ENCODE measurements around the gene MORC3. TPM values are rescaled to one million over a fixed set of nuclear protein-coding genes. Genes with fewer than 3 reads are reported as not detected.

MORC3 gene
- polyA plus RNA-seq, 1 donor, result 28.7 TPM

GRCh38 chr21:36419996-36420395 is 100.0 kb downstream of the MORC3 start:
- Histone ChIP-seq H3K9me3 (ENCODE audit: control insufficient read depth, low read depth, low read length) (peaks cover 6% of the 10 kb centered on the region), H3K27ac (ENCODE audit: low read length) (no peak overlapping the region), H3K4me1 (ENCODE audit: control insufficient read depth, insufficient read depth, low read length) (no peaks in the 10 kb centered on the region), H3K36me3 (ENCODE audit: control insufficient read depth, insufficient read depth, low read length) (peaks cover 3% of the 10 kb centered on the region), H3K27me3 (ENCODE audit: control insufficient read depth, insufficient read depth, low read length) (no peaks in the 10 kb centered on the region), H3K4me3 (ENCODE audit: low read length) (no peak overlapping the region)
- DNase-seq, result peak; percentile 64 to 76
- WGBS (ENCODE audit: insufficient coverage, low lambda C conversion rate), result no CpG with 5 or more reads among the region's 8 CpGs

- Histone ChIP-seq H3K27me3 (ENCODE audit: control insufficient read depth, insufficient read depth, low read length) (no peaks in the 10 kb centered on the region), H3K27ac (ENCODE audit: low read length) (no peak overlapping the region), H3K4me3 (ENCODE audit: low read length) (no peak overlapping the region), H3K4me1 (ENCODE audit: control insufficient read depth, insufficient read depth, low read length) (no peaks in the 10 kb centered on the region), H3K9me3 (ENCODE audit: control insufficient read depth, low read depth, low read length) (peaks cover 6% of the 10 kb centered on the region), H3K36me3 (ENCODE audit: control insufficient read depth, insufficient read depth, low read length) (peaks cover 3% of the 10 kb centered on the region)
- WGBS (ENCODE audit: insufficient coverage, low lambda C conversion rate), result 96% methylated on average over 4 of the region's 18 CpGs
- no peak for DNase-seq
Measured at GRCh38 chr21:36420571-36421339, 100.8 kb downstream of the MORC3 start.

GRCh38 chr21:36422279-36423098 is 102.5 kb downstream of the MORC3 start:
- Histone ChIP-seq H3K4me3 (ENCODE audit: low read length) (no peak overlapping the region), H3K9me3 (ENCODE audit: control insufficient read depth, low read depth, low read length) (peaks cover 6% of the 10 kb centered on the region), H3K27ac (ENCODE audit: low read length) (no peak overlapping the region), H3K27me3 (ENCODE audit: control insufficient read depth, insufficient read depth, low read length) (no peaks in the 10 kb centered on the region), H3K4me1 (ENCODE audit: control insufficient read depth, insufficient read depth, low read length) (no peaks in the 10 kb centered on the region), H3K36me3 (ENCODE audit: control insufficient read depth, insufficient read depth, low read length) (no peaks in the 10 kb centered on the region)
- DNase-seq, result peak; percentile 40 to 64
- WGBS (ENCODE audit: insufficient coverage, low lambda C conversion rate), result no CpG with 5 or more reads among the region's 28 CpGs

- WGBS (ENCODE audit: insufficient coverage, low lambda C conversion rate), result no CpG with 5 or more reads among the region's 12 CpGs
- Histone ChIP-seq H3K36me3 (ENCODE audit: control insufficient read depth, insufficient read depth, low read length) (no peaks in the 10 kb centered on the region), H3K4me1 (ENCODE audit: control insufficient read depth, insufficient read depth, low read length) (no peaks in the 10 kb centered on the region), H3K9me3 (ENCODE audit: control insufficient read depth, low read depth, low read length) (peaks cover 6% of the 10 kb centered on the region), H3K27ac (ENCODE audit: low read length) (no peak overlapping the region), H3K4me3 (ENCODE audit: low read length) (no peak overlapping the region), H3K27me3 (ENCODE audit: control insufficient read depth, insufficient read depth, low read length) (no peaks in the 10 kb centered on the region)
- DNase-seq, result no peak
Measured at GRCh38 chr21:36423771-36424433, 103.9 kb downstream of the MORC3 start.

GRCh38 chr21:36424592-36424991 is 104.6 kb downstream of the MORC3 start:
- Histone ChIP-seq H3K4me3 (ENCODE audit: low read length) (no peak overlapping the region), H3K4me1 (ENCODE audit: control insufficient read depth, insufficient read depth, low read length) (peaks cover 2% of the 10 kb centered on the region), H3K27me3 (ENCODE audit: control insufficient read depth, insufficient read depth, low read length) (no peaks in the 10 kb centered on the region), H3K9me3 (ENCODE audit: control insufficient read depth, low read depth, low read length) (peaks cover 6% of the 10 kb centered on the region), H3K27ac (ENCODE audit: low read length) (no peak overlapping the region), H3K36me3 (ENCODE audit: control insufficient read depth, insufficient read depth, low read length) (no peaks in the 10 kb centered on the region)
- DNase-seq, result no peak
- whole genome bisulfite sequencing (ENCODE audit: insufficient coverage, low lambda C conversion rate), result no CpG with 5 or more reads among the region's 8 CpGs

GRCh38 chr21:36425286-36425685 is 105.3 kb downstream of the MORC3 start:
- WGBS (ENCODE audit: insufficient coverage, low lambda C conversion rate), result no CpG with 5 or more reads among the region's 9 CpGs
- H3K9me3 ChIP-seq (ENCODE audit: control insufficient read depth, low read depth, low read length), result peaks cover 6% of the 10 kb centered on the region
- H3K27me3 ChIP-seq (ENCODE audit: control insufficient read depth, insufficient read depth, low read length), result no peaks in the 10 kb centered on the region
- H3K27ac ChIP-seq (ENCODE audit: low read length), result no peak overlapping the region
- DNase-seq, result no peak
- H3K4me3 ChIP-seq (ENCODE audit: low read length), result no peak overlapping the region
- H3K36me3 ChIP-seq (ENCODE audit: control insufficient read depth, insufficient read depth, low read length), result no peaks in the 10 kb centered on the region
- H3K4me1 ChIP-seq (ENCODE audit: control insufficient read depth, insufficient read depth, low read length), result peaks cover 7% of the 10 kb centered on the region

Other genes starting within 250 kb of the MORC3 start
- gene CBR3, start 185.1 kb upstream of the MORC3 start, polyA plus RNA-seq, result 2.4 TPM
- 16.0 TPM for gene DOP1B, start 163.4 kb upstream of the MORC3 start, polyA plus RNA-seq
- gene CHAF1B, start 65.2 kb downstream of the MORC3 start, polyA plus RNA-seq, result 3.6 TPM
- not detected for gene CLDN14, start 159.9 kb downstream of the MORC3 start, polyA plus RNA-seq

Measured in large intestine (tissue), 3 donors.